ENCODE measurements around the gene DEGS2. TPM values are rescaled to one million over a fixed set of nuclear protein-coding genes. Genes with fewer than 3 reads are reported as not detected.

The DEGS2 gene
- total RNA-seq, 1 donor from 2014 or later, result not detected

DNA sequence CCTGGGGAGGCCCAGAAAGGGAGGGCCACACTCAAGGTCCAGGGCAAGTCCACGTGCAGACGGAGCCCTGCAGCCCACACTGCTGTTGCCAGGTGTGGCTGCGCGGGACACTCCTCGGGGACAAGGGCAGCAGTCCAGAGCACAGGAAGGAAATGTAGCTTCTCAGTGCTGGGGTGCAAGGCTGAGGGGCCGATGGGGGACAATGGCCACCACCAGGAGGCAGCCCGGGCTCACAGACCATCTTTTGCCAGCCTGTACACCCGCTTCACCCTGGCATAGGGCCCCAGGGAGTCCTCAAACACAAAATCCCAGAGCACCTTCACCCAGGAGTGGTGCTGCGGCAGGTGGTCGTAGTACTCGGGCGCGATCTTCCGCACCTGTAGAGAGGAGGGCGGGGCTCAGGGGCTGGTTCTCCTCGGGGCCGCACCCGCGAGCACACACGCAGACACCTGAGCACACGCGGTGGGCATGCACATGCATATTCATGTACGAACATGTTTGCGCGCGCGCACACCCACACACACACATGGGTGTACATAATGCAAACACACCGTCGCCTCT, 12.8 kb downstream of the DEGS2 start:
- DNase-seq (ENCODE audit: low read depth, low spot score), result no peak
- H3K4me3 Mint-ChIP-seq, result no peak overlapping the region

GRCh38 chr14:100145682-100146464, 13.6 kb downstream of the DEGS2 start:
- H3K27ac Mint-ChIP-seq (ENCODE audit: unreplicated experiment), result no peak overlapping the region
- H3K4me3 Mint-ChIP-seq, result no peak overlapping the region
- DNase-seq (ENCODE audit: low read depth, low spot score), result no peak
- TF ChIP-seq, protein P1, sequence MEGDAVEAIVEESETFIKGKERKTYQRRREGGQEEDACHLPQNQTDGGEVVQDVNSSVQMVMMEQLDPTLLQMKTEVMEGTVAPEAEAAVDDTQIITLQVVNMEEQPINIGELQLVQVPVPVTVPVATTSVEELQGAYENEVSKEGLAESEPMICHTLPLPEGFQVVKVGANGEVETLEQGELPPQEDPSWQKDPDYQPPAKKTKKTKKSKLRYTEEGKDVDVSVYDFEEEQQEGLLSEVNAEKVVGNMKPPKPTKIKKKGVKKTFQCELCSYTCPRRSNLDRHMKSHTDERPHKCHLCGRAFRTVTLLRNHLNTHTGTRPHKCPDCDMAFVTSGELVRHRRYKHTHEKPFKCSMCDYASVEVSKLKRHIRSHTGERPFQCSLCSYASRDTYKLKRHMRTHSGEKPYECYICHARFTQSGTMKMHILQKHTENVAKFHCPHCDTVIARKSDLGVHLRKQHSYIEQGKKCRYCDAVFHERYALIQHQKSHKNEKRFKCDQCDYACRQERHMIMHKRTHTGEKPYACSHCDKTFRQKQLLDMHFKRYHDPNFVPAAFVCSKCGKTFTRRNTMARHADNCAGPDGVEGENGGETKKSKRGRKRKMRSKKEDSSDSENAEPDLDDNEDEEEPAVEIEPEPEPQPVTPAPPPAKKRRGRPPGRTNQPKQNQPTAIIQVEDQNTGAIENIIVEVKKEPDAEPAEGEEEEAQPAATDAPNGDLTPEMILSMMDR (conservative IDR thresholded peaks at IDR 0.05), result no peak
- H3K9me3 Mint-ChIP-seq, result no peaks in the 10 kb centered on the region
- H3K4me1 Mint-ChIP-seq, result peaks cover 2% of the 10 kb centered on the region
- H3K27me3 Mint-ChIP-seq (ENCODE audit: low read depth), result no peaks in the 10 kb centered on the region
- H3K36me3 Mint-ChIP-seq (ENCODE audit: low read depth), result no peaks in the 10 kb centered on the region

More for the DNA sequence above, 12.8 kb downstream of the DEGS2 start:
- Mint-ChIP-seq H3K9me3 (no peaks in the 10 kb centered on the region), H3K36me3 (ENCODE audit: low read depth) (no peaks in the 10 kb centered on the region), H3K4me1 (no peaks in the 10 kb centered on the region), H3K27me3 (ENCODE audit: low read depth) (peaks cover 4% of the 10 kb centered on the region), H3K27ac (ENCODE audit: unreplicated experiment) (no peak overlapping the region)
- TF ChIP-seq, protein P1 (conservative IDR thresholded peaks at IDR 0.05), result no peak

- Mint-ChIP-seq H3K36me3 (ENCODE audit: low read depth) (no peaks in the 10 kb centered on the region), H3K27ac (ENCODE audit: unreplicated experiment) (no peak overlapping the region), H3K4me3 (no peak overlapping the region), H3K27me3 (ENCODE audit: low read depth) (no peaks in the 10 kb centered on the region), H3K9me3 (no peaks in the 10 kb centered on the region), H3K4me1 (peaks cover 8% of the 10 kb centered on the region)
- TF ChIP-seq, protein P1 (conservative IDR thresholded peaks at IDR 0.05), result no peak
- DNase-seq (ENCODE audit: low read depth, low spot score), result no peak
These were observed 14.3 kb downstream of the DEGS2 start for GRCh38 chr14:100144996-100145646.

GRCh38 chr14:100144645-100144995, 14.8 kb downstream of the DEGS2 start:
- no peak for DNase-seq (ENCODE audit: low read depth, low spot score)
- no peak overlapping the region for H3K4me3 Mint-ChIP-seq
- H3K4me1 Mint-ChIP-seq, result peaks cover 8% of the 10 kb centered on the region
- no peak overlapping the region for H3K27ac Mint-ChIP-seq (ENCODE audit: unreplicated experiment)
- TF ChIP-seq, protein P1 (conservative IDR thresholded peaks at IDR 0.05), result no peak
- no peaks in the 10 kb centered on the region for H3K27me3 Mint-ChIP-seq (ENCODE audit: low read depth)
- H3K36me3 Mint-ChIP-seq (ENCODE audit: low read depth), result no peaks in the 10 kb centered on the region
- H3K9me3 Mint-ChIP-seq, result no peaks in the 10 kb centered on the region

GRCh38 chr14:100143934-100144333, 15.5 kb downstream of the DEGS2 start:
- no peak overlapping the region for H3K4me3 Mint-ChIP-seq
- no peaks in the 10 kb centered on the region for H3K27me3 Mint-ChIP-seq (ENCODE audit: low read depth)
- no peak overlapping the region for H3K27ac Mint-ChIP-seq (ENCODE audit: unreplicated experiment)
- DNase-seq (ENCODE audit: low read depth, low spot score), result no peak
- peaks cover 8% of the 10 kb centered on the region for H3K4me1 Mint-ChIP-seq
- TF ChIP-seq, protein P1 (conservative IDR thresholded peaks at IDR 0.05), result no peak
- H3K9me3 Mint-ChIP-seq, result no peaks in the 10 kb centered on the region
- no peaks in the 10 kb centered on the region for H3K36me3 Mint-ChIP-seq (ENCODE audit: low read depth)
